Lower lobe of right lung (tissue), 2 donors: ENCODE data around the gene MBLAC1. TPM values are rescaled to one million over a fixed set of nuclear protein-coding genes. Genes with fewer than 3 reads are reported as not detected.

ENCODE experiments used
- ATAC-seq, 2 donors: fragments of 200-7000 bp; cut with Tn5 transposase; one replicate each; pipeline ENCODE4 v1.9.1; 2020 to 2022; ENCODE audit warnings: mild to moderate bottlenecking in 2 of 2, moderate library complexity in 2 of 2
- DNase-seq: peaks from one replicate; pipeline ENCODE4 v3.0.0-alpha.2; 2020
- H3K27ac ChIP-seq: fragments of 200-600 bp; one replicate; pipeline ENCODE4 v1.8.0; 2022
- H3K27me3 ChIP-seq: fragments of 200-600 bp; one replicate; pipeline ENCODE4 v1.8.0; 2022; ENCODE audit warnings: low read depth
- H3K36me3 ChIP-seq: fragments of 200-600 bp; one replicate; pipeline ENCODE4 v1.8.0; 2022; ENCODE audit warnings: mild to moderate bottlenecking
- H3K4me1 ChIP-seq: fragments of 200-600 bp; one replicate; pipeline ENCODE4 v1.8.0; 2022
- H3K4me3 ChIP-seq: fragments of 200-600 bp; one replicate; pipeline ENCODE4 v1.8.0; 2022; ENCODE audit warnings: mild to moderate bottlenecking
- H3K9me3 ChIP-seq: fragments of 200-600 bp; one replicate; pipeline ENCODE4 v1.8.0; 2022
- intact Hi-C: fragments of 100-400 bp; cut with DNase I; formaldehyde crosslinking; loops from one replicate; pipeline ENCODE4 v1.11.0; 2022
- total RNA-seq: library from RNA; stranded (reverse); fragmentation: NEBNext Ultra II Directional; extraction: Animal tissue kit (Norgen Biotek cat#: 25700); gene quantifications from one replicate; pipeline ENCODE4 v1.2.1, GENCODE V29; 2021
- TF ChIP-seq, protein P1 (sequence below): fragments of 200-600 bp; IDR thresholded peaks from one replicate; pipeline ENCODE4 v1.8.0; 2022; ENCODE audit warnings: antibody characterized with exemption, mild to moderate bottlenecking
- donor health status: DM: no; HTN: yes; CAD: no; lungs with severe emphysema.

MBLAC1 gene
- total RNA-seq, 1 donor from 2014 or later = 2.7 TPM

DNA sequence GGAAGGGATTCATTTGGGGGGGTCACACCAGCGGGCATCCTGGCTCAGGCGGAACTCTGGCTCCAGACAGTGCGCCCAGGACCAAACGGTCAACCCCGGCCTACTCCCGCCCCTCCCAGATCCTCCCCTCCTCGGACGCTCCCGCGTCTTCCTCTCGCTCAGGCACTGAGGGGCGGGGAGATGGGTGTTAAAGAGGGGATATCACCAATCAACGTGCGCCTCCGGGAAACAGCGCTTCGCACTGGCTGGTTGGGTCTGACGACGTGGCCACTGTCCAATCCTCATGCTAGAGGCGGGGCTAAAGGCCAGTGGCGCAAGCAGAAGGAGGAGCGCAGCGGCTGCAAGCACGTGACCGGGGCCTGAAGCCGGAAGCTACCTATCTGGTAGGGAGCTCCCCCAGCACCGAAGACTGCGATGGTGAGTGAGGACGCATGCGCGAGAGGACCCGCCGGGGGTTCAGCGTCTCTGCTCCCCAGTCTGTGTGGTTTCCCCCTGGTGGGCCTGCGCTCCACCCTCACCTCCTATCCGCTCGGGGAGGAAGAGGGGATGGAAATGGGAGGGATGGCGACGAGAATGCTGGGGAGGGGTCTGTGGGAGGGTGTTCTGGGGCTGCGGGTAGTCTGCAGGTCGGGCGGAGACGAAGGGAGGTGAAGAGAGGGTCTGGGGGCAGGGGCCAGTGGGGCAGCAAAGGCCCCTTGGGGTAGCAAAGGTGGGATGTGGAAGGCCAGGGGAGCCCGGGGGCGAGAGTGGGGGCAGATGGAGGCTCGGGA is 22.0 kb downstream of the MBLAC1 start, which contains the start of gene LAMTOR4:
LAMTOR4 (plus strand) TSS at position 360 of the 770 bp plus-strand sequence; CDS start at position 415, 55 bp downstream.
- H3K4me1 ChIP-seq = peaks cover 40% of the 10 kb centered on the region
- H3K4me3 ChIP-seq = peak within 1 kb of the TSS; percentile 79
- no peaks in the 10 kb centered on the region for H3K9me3 ChIP-seq
- peak; percentile 99 to 100 for ATAC-seq
- peaks cover 10% of the 10 kb centered on the region for H3K36me3 ChIP-seq
- peak within 1 kb of the TSS; percentile 86 for H3K27ac ChIP-seq
- TF ChIP-seq, protein P1, sequence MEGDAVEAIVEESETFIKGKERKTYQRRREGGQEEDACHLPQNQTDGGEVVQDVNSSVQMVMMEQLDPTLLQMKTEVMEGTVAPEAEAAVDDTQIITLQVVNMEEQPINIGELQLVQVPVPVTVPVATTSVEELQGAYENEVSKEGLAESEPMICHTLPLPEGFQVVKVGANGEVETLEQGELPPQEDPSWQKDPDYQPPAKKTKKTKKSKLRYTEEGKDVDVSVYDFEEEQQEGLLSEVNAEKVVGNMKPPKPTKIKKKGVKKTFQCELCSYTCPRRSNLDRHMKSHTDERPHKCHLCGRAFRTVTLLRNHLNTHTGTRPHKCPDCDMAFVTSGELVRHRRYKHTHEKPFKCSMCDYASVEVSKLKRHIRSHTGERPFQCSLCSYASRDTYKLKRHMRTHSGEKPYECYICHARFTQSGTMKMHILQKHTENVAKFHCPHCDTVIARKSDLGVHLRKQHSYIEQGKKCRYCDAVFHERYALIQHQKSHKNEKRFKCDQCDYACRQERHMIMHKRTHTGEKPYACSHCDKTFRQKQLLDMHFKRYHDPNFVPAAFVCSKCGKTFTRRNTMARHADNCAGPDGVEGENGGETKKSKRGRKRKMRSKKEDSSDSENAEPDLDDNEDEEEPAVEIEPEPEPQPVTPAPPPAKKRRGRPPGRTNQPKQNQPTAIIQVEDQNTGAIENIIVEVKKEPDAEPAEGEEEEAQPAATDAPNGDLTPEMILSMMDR = no peak
- no peaks in the 10 kb centered on the region for H3K27me3 ChIP-seq
- intact Hi-C loops = no loop called here
- peak; percentile 99 for DNase-seq

DNA sequence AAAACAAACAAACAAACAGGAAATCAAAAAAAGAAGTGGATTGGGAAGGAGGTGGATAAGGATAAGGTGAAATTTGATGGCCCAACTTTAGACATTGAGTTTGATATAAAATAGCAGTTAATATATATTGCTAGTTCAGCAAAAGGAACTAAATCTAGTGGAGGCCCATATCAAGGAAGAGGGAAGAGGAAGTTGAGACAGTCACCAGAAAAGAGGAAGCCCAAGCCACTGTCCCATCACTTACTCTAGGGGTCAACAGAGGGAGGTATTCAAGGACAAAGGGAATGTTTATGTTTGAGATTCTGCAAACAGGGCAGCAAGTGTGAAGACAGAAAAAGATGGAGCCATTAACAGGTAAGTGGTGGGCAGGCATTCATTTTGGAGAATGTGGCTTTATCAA is 25.6 kb downstream of the MBLAC1 start:
- H3K4me1 ChIP-seq = peaks cover 62% of the 10 kb centered on the region
- TF ChIP-seq, protein P1 = no peak
- DNase-seq (no peak), ATAC-seq (no peak)
- H3K9me3 ChIP-seq = no peaks in the 10 kb centered on the region
- intact Hi-C loops = no loop called here
- peak overlapping the region; percentile 18 for H3K27ac ChIP-seq
- peaks cover 45% of the 10 kb centered on the region for H3K36me3 ChIP-seq
- no peak overlapping the region for H3K4me3 ChIP-seq
- no peaks in the 10 kb centered on the region for H3K27me3 ChIP-seq

DNA sequence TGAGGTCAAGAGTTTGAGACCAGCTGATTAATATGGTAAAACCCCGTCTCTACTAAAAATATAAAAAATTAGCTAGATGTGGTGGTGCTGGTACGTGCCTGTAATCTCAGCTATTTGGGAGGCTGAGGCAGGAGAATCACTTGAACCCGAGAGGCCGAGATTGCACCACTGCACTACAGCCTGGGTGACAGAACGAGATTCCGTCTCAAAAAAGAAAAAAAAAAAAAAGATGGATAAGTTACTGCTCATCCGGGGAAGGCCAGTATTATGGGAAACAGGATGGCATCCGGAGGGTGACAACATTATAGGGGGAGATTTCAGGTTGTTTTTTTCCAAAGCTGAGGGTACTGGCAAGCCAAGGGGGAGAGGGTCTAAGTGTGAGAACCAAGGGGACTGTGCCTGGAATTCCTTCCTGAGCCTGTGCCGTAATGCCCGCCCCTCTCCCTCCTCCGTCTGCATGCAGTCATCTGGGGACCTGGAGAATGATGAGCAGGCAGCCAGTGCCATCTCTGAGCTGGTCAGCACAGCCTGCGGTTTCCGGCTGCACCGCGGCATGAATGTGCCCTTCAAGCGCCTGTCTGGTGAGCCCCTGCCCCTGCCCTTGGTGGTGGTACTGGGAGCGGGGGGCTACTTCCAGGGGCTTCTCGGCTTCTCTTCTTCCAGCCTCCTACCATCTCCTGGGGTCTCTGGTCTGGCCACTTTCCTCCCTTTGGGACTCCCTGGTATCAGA is 26.3 kb downstream of the MBLAC1 start:
- no peaks in the 10 kb centered on the region for H3K9me3 ChIP-seq
- intact Hi-C loops = no loop called here
- no peak overlapping the region for H3K27ac ChIP-seq
- TF ChIP-seq, protein P1 = no peak
- H3K27me3 ChIP-seq = no peaks in the 10 kb centered on the region
- DNase-seq (no peak), ATAC-seq (no peak)
- H3K36me3 ChIP-seq = peaks cover 45% of the 10 kb centered on the region
- H3K4me1 ChIP-seq = peaks cover 64% of the 10 kb centered on the region
- no peak overlapping the region for H3K4me3 ChIP-seq

DNA sequence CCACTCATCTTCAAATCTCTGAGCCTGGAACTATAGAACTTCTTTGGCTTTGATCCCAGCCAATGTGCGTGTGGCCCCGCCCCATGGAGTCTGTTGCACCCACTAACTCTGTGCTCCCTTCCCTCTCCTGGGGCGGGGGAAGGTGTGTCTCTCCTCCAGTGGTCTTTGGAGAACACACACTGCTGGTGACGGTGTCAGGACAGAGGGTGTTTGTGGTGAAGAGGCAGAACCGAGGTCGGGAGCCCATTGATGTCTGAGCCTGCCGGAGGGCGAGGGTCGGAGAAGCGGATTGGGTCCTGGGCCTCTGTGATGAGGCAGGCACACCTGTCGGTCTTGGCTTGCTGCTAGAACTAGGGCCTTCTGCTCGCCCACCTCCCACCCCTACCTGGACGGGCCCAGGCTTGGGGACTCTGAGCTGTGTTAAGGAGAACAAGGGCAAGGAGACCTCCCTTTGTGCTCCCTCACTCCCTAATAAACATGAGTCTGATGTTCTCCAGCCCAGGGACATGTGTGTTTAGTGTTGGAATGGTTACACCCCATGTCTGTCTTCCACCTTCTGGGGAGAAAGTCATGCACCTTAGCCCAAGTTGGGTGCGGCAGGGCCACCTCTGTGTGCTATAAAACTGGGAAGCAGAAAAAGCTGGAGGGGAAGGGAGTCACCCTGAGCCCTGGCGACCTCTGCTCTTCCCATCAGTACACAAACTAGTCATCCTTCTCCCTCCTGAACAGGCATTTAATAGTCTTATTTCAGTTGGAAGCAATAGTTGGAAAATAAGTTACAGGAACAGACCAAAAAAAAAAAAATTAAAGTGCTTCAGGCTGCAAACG is 27.2 kb downstream of the MBLAC1 start:
- no peaks in the 10 kb centered on the region for H3K27me3 ChIP-seq
- intact Hi-C loops = no loop called here
- peaks cover 45% of the 10 kb centered on the region for H3K36me3 ChIP-seq
- DNase-seq (no peak), ATAC-seq (no peak)
- no peak overlapping the region for H3K4me3 ChIP-seq
- no peaks in the 10 kb centered on the region for H3K9me3 ChIP-seq
- H3K4me1 ChIP-seq = peaks cover 65% of the 10 kb centered on the region
- TF ChIP-seq, protein P1 = no peak
- H3K27ac ChIP-seq = no peak overlapping the region
